Medulla oblongata (tissue), 1 donor: Measurements from ENCODE around the gene ACIN1.

Source experiments
- DNase-seq: peaks from one replicate; pipeline ENCODE4 v3.0.0-alpha.2; 2015; ENCODE audit errors: extremely low spot score

The ACIN1 gene

GRCh38 chr14:23058654-23059504 lies 36.1 kb downstream of the ACIN1 start:
- DNase-seq = no peak

- peak; percentile 89 for DNase-seq
These were observed 36.9 kb downstream of the ACIN1 start for GRCh38 chr14:23057757-23058653.

- DNase-seq = peak; percentile 60
These were observed 37.8 kb downstream of the ACIN1 start, which contains the start of gene CDH24 for GRCh38 chr14:23056956-23057756. Gene CDH24 (minus strand): TSS chr14:23057520. CDS start chr14:23055733, 1,787 bp downstream.

GRCh38 chr14:23056145-23056955 lies 38.6 kb downstream of the ACIN1 start:
- peak; percentile 72 for DNase-seq

- peak; percentile 33 for DNase-seq
These were observed 39.3 kb downstream of the ACIN1 start for GRCh38 chr14:23055621-23056144.

- no peak for DNase-seq
These were observed 39.8 kb downstream of the ACIN1 start for GRCh38 chr14:23055147-23055550.

- DNase-seq = no peak
These were observed 40.7 kb downstream of the ACIN1 start for GRCh38 chr14:23054000-23054811.

- no peak for DNase-seq
These were observed 41.5 kb downstream of the ACIN1 start for GRCh38 chr14:23053426-23053825.

GRCh38 chr14:23052671-23053070 lies 42.3 kb downstream of the ACIN1 start:
- no peak for DNase-seq

- peak; percentile 30 for DNase-seq
These were observed 42.7 kb downstream of the ACIN1 start for GRCh38 chr14:23052182-23052623.

- DNase-seq = no peak
These were observed 43.5 kb downstream of the ACIN1 start for GRCh38 chr14:23051141-23052057.

GRCh38 chr14:23049011-23049410 lies 45.9 kb downstream of the ACIN1 start:
- no peak for DNase-seq

GRCh38 chr14:23047751-23048693 lies 46.9 kb downstream of the ACIN1 start:
- DNase-seq = no peak

GRCh38 chr14:23047034-23047634 lies 47.8 kb downstream of the ACIN1 start:
- no peak for DNase-seq

GRCh38 chr14:23045419-23046357 lies 49.2 kb downstream of the ACIN1 start:
- no peak for DNase-seq

- DNase-seq = no peak
These were observed 50.1 kb downstream of the ACIN1 start for GRCh38 chr14:23044840-23045239.
